ENCODE results near the gene RMND5A.

RMND5A gene

GRCh38 chr2:86768189-86768949, 48.3 kb downstream of the RMND5A start:
- no peak for DNase-seq

DNA sequence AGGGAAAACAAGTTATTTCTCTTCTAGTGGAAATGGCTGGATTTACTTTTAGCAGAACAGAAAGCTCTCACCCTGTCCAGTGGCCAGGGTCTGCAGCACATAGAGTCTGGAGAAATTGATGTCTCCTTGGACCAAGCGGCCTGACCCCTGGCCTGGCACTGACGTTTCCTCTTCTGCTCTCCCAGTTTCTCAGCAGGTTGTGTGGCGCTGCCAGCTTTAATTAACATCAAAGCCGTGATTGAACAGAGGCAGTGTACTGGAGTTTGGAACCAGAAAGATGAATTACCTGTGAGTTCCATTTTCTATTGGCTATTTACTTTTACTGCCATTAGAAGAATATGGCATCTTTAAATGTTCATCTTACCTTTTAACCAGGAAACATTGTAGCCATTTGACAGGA, 49.7 kb downstream of the RMND5A start:
- DNase-seq, result no peak

- no peak for DNase-seq
Observed at GRCh38 chr2:86770816-86771301, 50.8 kb downstream of the RMND5A start.

DNA sequence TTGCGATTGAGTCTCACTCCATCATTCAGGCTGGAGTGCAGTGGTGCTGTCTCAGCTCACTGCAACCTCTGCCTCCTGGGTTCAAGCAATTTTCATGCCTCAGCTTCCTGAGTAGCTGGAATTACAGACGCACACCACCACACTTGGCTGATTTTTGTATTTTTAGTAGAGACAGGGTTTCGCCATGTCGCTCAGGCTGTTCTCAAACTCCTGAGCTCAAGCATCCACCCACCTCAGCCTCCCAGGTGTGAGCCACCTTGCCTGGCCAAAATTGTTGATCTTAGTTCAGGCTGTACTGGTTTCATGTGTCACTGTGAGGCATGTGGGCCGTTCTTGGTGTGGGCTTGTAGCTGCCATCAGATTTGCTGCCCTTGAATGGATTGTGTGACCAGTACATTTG, 52.5 kb downstream of the RMND5A start:
- DNase-seq, result no peak

DNA sequence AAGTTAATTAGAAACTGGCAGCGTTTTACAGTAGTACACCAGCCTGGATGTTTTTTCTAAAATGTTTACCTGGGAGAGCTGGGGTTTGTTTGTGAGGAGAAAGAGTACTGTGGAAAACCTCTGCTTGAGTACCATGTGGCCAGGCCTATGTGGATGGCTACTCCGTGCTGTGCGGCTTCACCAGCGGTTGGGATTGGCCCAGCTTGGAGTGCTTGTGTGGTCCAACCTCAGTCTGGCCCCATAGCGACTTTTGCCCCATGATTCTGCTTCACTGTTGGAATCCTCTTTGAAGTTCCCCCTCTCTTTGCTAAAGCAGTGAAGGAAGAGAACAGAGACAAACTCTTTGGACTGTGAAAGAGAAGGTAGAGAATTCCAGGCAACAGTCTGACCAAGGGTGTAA, 54.8 kb downstream of the RMND5A start:
- no peak for DNase-seq

- DNase-seq, result no peak
Observed at GRCh38 chr2:86775338-86775737, 55.2 kb downstream of the RMND5A start.

DNA sequence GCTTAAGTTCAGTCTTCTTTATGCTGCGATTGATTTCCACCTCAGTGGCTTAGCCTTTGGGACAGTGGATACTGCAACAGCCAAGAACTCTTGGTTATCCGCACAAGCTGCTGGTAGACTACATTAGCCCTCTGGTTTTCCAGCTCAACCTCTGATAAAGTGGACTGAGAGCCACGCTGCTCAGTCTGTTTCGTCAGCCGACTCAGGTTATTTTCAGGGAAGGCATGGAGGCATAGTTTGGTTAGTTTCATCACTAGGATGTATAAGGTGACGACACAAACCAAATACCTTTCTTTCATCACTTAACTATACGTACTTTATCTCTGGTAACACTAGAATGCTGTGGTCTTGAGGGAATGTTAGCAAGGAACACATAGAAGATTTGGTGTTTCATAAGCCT, 56.4 kb downstream of the RMND5A start:
- DNase-seq, result no peak

DNA sequence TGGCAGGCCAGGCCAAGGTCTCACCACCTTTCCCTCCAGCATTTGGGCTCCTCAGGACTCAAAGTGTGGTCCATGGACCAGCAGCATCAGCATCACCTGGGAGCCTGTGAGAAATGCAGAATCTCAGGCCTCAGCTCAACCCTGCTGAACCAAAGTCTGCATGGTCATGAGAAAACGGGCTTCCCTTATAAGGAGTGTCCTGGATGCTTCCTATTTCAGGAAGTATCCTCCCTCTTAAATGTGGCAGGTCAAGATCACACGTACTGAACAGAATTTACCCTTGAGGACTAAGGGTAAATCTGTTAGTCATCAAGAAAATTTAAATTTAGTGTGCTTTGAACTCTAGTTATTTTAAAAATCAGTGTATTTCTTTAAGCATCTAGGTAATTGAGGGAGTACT, 58.9 kb downstream of the RMND5A start:
- no peak for DNase-seq

- DNase-seq, result no peak
Observed at GRCh38 chr2:86779971-86780370, 59.9 kb downstream of the RMND5A start.

DNA sequence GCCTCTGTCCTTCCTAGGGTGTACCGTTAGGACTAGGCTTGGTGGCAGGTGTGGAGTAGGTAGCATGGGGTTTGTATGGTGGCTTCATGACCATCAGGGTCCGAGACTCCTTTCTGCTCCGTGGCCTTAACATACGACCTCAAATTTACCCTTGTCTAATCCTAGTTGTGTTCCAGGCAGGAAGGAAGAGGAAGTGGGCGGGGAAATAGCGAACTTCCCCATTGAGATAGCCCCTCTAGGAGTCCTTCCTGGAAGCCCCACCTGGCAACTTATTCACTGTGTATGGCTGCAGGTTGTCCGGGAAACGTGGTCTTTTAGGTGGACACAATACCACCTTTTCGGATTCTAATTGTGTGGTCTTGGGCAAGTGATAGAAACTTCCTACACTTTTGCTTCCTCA, 61.3 kb downstream of the RMND5A start:
- no peak for DNase-seq

DNA sequence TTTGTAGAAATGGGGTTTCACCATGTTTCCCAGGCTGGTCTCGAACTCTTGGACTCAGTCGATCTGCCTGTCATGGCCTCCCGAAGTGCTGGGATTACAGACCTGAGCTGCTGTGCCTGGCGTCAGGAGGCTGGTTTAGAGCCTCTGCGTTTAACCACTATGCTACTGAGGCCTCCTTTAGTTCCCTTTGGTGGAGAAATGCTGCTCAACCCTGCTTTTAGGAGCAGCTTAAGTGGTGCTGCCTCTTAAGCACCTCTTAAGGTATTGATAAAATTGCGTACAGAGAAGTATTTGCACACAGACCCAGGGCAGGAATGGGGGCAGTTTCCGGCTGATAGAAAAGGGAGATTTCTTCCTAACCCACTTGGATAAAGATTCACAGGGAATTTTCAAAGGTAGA, 62.7 kb downstream of the RMND5A start:
- no peak for DNase-seq

GRCh38 chr2:86783615-86784339, 63.7 kb downstream of the RMND5A start:
- DNase-seq, result no peak

DNA sequence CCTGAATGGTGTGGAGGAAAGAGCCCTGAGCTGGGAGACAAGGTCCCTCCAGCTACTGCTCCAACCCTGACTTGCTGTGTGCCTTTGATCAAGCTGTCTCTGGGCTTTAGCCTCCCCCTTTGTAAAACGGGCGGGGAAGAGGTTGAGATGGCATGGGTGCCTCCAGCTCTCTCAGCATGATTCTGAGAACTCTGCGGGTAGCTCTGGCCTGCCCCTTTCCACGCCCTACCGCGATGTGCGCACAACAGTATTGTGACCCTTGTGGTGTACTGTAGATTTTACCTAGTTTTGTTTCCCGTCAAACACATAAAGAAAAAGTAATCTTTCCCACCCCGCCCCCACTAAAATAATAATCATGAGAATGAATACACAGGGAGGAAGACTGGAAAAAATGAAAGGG, 65.4 kb downstream of the RMND5A start:
- DNase-seq, result no peak

DNA sequence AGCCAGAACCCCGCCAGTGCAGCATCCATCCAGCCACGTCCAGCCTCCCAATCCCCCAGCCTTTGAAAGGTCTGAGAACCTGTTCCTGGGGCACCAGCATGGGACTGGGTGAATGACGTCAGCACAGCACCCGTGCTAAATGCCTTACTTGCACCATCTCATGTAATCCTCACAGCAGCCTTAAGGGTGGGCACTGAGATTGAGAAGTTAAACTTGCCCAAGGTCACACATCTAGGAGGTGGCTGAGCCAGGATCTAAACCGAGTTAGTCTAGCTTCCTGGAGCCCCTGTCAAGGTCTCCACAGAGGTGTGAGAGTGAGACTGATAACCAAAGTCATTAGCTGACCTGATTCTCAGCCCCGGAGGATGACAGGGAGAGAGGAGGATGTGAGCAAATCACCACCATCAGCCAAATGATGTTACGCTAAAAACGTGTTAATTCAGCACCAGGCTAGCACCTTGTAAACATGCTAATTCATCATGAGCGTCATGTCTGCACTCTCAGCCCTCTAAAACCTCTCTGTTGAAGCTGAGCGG, 66.0 kb downstream of the RMND5A start:
- DNase-seq, result no peak

- DNase-seq, result no peak
Observed at GRCh38 chr2:86787736-86788135, 67.6 kb downstream of the RMND5A start.

DNA sequence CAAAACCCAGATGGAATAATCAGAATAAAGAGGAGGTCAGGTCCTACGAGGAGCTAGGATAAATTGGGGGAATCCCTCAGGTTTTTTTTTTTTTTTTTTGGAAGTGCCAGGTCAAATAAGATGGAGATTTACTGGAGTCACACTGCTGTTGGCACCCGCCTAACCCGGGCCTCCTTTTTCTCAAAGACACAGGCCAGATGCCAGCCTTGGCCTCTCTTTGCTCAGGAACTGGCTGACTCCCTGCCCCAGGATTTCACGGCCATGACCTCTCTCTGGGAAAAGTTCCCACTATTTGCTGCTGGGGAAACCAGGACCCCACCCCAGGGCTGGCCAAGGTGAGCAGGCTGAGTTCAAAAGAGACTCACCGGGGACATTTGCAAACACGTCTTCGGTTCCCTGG, 68.1 kb downstream of the RMND5A start:
- DNase-seq, result no peak

DNA sequence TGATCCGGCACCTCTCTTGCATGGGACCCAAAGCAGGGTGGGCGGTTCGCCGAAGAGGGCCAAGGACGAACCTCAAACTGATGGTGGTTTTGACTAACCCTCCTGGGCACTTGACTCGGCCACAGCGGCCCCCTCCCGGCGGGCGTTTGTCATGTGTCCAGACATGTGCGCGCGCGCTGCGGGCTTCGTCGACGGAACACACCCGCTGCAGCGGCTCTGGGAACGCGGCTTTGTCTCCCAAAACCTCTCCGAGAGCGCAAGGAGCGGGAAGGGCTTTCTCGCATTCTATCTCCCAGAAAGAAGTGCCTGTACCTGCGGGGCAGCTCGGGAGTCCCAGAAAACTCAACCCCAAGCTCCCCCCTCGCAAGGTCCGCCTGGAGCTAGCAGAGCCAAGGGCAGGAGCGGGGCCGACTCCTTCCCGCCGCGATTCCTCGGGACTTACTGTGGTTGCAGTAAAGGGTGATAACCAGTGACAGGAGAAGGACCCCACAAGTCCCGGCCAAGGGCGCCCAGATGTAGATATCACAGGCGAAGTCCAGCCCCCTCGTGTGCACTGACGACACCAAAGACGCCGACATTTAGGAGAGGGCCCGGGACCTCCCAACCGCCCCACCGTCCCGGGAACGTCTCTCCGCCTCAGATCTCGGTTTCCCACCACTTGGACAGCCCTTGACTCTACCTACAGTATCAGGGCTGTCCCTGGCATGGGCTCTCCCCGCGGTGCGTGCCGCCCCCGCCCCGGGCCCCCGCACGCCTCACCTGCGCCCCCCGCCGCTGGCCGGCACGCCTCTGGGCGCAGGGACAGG, 69.0 kb downstream of the RMND5A start:
- no peak for DNase-seq

DNA sequence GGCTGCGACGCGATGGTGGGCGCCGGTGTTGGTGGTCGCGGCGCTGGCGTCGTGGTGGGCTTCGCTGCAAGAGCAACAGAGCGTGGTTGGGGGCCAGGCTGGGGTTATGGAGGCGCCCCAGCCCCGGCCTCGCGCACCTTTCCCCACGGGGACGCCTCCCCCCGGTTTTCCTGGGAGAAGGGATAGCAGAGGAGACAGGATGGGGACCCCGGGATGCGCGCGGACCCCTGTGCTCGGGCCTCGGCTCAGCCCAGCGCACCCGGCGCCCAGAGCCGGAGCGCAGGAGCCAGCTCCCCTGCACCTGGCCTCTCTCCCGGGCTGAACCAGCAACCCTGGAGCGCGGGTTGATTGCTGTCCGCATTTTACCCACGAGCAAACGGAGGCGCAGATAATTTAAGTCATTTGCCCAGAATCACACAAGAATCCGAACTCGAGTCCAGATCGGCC, 69.6 kb downstream of the RMND5A start:
- no peak for DNase-seq

- DNase-seq, result no peak
Observed at GRCh38 chr2:86790134-86790675, 70.1 kb downstream of the RMND5A start.

- DNase-seq, result no peak
Observed at GRCh38 chr2:86790676-86791572, 70.8 kb downstream of the RMND5A start, which contains the start of gene CD8A. CD8A (minus strand) TSS chr2:86790913; CDS start chr2:86790825, 88 bp downstream.

GRCh38 chr2:86791573-86791972, 71.5 kb downstream of the RMND5A start:
- DNase-seq, result no peak

DNA sequence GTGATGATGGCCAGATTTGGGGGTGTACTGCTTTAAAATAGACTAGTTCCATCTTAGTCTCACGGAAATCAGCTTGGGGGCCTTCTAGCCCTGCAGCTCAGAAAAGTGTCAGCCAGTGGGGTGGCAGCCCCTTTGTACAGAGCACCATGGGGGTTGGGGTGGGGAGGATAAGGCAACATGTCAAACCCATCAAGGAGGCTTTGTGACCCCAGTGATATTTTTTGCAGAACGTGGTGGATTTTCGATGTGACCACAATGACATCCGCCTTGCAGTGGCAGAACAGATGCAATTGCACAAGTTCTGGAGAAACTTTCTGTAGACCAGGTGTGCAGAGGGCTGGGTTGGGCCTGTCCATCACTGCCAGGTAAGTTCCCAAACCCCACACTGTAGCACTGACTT, 73.7 kb downstream of the RMND5A start:
- no peak for DNase-seq

All from SW 1271 (cell line).